GM18870 (cell line): ENCODE data around the gene YWHAH.

Experiments used
- ATAC-seq: cut with Tn5 transposase; IDR thresholded peaks from one replicate; pipeline ENCODE4 v1.9.1; 2021; ENCODE audit warnings: moderate library complexity; ENCODE audit not compliant: unreplicated experiment

YWHAH gene

GRCh38 chr22:31943978-31944699, at the start of gene YWHAH:
Gene YWHAH (plus strand): TSS chr22:31944535. CDS start chr22:31944734, 199 bp downstream.
- ATAC-seq = peak; percentile 47

- no peak for ATAC-seq
Observed at GRCh38 chr22:31895411-31896123, 48.8 kb upstream of the YWHAH start.

DNA sequence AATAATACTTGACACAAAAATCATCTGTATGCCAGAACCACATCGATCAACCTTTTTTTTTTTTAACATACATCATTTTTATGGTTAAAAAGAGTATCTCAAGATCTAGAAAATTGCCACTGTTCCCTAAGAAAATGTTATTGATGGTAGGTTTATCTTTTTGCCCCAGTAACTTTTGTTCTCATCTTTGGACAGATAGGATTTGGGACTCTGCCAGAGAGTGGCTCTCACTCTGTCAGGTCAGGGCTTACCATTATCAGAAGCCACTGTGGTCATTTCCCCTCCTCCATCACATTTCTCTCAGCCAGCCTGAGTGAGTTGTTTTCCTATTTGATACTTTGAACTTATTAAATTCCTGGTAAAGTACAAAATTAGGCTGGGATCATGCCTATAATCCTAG, 47.9 kb upstream of the YWHAH start:
- ATAC-seq = no peak

- no peak for ATAC-seq
Observed at GRCh38 chr22:31897842-31898805, 46.2 kb upstream of the YWHAH start.

DNA sequence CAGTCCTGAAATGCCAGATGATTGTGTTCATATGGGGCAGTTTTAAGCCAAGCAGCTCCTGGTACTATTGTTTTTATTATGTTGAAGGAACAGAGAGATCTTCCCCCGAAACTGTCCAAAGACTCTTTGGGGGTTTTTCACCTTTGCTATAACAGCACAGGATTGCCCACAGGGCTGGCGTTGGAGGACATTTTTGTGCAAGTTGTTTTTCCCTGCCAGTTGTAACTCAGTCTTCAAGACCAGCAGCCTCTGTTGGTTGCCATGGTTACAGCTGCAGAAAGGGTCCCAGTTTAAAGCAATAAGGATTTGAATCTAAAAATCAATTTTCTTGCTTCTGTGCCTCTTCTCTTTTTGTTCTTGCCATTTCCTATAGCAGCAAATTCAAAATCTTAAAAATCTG, 45.4 kb upstream of the YWHAH start:
- no peak for ATAC-seq

DNA sequence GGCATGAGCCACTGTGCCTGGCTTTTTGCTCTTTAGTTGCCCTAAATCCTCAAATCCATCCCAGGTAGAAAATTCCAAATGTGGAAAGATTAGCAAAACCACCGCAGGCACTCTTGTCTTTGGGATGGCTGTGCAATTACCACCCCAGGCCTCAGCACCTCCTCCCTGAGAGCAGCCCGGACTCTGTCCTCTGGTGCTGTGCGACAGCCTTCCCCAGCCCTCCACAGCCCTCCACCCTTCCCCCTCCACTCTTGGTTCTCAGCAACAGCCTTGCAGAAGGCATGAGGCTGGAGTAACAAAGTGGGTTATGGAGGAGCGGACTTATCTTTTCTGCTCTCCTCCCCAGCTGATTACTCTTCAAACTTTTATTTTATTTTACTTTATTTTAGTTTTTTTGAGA, 44.7 kb upstream of the YWHAH start:
- no peak for ATAC-seq

GRCh38 chr22:31901388-31902137, 42.8 kb upstream of the YWHAH start:
- ATAC-seq = no peak

DNA sequence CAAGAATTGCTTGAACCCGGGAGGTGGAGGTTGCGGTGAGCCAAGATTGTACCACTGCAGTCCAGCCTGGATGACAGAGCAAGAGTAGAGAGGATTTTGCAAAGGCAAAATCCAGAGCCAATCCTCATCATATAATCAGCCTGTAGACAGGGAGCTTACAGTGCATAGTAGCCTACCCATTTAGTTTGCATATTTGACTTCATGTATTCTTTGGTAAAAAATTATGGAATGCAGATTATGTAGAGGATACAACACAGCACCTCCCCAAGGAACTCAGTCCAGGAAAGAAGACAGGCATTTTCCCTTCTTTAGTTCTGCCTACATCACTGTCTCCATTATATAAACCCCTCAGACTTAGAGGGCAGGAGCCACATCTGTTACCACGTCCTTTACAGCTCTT, 39.7 kb upstream of the YWHAH start:
- no peak for ATAC-seq

GRCh38 chr22:31905356-31905755, 39.0 kb upstream of the YWHAH start:
- no peak for ATAC-seq

GRCh38 chr22:31906086-31906485, 38.2 kb upstream of the YWHAH start:
- ATAC-seq = no peak

DNA sequence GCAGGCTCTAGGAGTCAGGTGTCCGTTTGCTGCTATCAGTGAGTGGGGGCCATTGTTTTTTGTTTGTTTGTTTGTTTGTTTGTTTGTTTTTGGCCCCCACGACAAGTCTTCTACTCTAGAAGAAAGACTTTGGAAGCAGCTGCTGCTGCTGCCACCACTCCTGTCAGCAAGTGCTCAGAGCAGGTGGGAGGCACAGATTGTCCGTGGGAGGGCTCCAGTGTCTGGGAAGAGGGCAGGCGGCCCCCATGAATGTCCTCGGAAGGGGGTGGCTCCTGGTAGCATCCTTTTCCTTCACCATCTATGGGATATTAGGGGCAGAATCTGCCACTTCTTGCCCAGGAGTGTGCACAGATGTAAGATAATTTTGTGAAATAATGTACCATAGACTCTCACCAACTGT, 37.8 kb upstream of the YWHAH start:
- no peak for ATAC-seq

GRCh38 chr22:31909977-31910376, 34.4 kb upstream of the YWHAH start:
- no peak for ATAC-seq

GRCh38 chr22:31911565-31912406, 32.5 kb upstream of the YWHAH start:
- no peak for ATAC-seq

- no peak for ATAC-seq
Observed at GRCh38 chr22:31912407-31912743, 32.0 kb upstream of the YWHAH start.

- ATAC-seq = no peak
Observed at GRCh38 chr22:31915586-31915985, 28.7 kb upstream of the YWHAH start.

DNA sequence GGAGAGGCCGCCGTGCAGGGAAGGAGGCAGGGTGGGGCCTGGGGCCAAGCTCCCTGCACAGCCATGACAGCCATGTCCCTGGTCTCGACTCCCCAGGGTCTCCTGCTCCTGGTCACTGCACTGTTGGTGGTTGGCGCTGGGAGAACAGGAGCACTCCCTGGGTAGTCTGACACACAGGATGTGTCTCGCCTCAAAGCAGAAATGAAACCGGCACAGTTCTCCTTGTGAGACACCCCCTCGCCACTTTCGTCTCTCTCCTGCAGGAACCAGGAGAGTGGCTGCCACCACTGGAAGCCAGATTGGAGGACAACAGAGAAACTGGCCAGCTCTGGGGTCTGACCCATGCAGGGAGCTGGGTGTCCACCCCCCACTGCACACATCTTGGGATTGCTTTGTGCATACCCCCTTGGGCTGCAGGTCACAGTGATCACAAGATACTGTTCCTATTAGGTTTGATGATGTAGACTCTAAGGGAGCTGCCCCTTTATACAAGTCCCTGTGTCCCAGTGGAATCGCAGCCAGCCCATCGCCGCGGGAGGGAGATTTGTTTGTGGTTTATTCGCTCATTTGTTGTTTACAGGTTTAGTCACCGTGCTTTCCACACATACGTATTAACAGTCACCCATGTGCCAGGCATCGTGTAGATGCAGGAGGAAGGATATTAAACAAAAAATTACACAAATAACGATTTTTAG, 27.0 kb upstream of the YWHAH start:
- no peak for ATAC-seq

DNA sequence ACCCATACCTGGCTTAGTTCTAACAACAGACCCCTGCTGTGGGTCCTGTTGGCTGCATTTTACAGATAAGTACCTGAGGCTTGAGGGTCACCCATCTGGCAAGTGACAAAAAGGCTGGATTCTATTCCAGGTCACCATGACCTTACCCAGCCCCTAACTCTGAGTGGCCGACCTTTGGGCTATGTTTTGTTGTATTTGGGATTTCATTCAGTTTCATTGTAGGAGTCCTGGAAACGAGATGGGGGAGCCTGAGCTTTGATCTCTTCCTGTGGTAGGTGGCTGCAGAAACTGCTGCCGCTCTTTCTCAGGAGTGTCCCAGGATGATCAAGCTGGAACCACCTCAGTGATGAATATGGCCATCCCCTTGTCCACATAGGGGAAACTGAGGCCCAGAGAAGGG, 24.6 kb upstream of the YWHAH start:
- no peak for ATAC-seq

DNA sequence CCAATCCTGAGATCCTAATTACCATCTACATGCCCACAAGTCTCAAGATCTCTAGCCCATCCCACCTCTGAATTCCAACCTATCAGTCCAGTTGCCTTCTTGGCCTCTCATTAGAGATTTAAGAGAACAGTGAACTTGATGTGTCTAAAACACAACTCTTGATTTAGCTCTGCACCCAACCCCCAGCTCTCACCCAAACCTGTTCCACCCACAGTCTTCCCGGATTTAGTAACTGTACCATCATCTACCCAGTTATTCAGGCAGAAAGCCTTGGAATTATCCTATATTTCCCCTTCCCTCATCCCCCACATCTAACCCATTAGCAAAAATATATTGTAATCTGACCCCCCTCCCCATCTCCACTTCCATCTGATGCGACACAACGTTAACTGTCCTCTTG, 24.0 kb upstream of the YWHAH start:
- ATAC-seq = no peak

- ATAC-seq = no peak
Observed at GRCh38 chr22:31921106-31921505, 23.2 kb upstream of the YWHAH start.
